HepG2 (cell line): ENCODE results near the gene FGFR4. TPM values are rescaled to one million over a fixed set of nuclear protein-coding genes. Genes with fewer than 3 reads are reported as not detected.

Source experiments
- ATAC-seq: fragments of 200-7000 bp; cut with Tn5 transposase; 3 replicates; pipeline ENCODE4 v1.9.1; 2020; ENCODE audit warnings: mild to moderate bottlenecking, moderate library complexity
- BruUV-seq: library from RNA; stranded (reverse); fragments of 400-500 nt; replicated peaks from 2 replicates; lab custom pipeline; 2021; lab: Mats Ljungman, UMichigan
- CTCF ChIA-PET: fragments of 300-600 bp; formaldehyde crosslinking; extraction: SDS; loops from one replicate; lab custom pipeline; 2021; ENCODE audit warnings: low total read pairs, inconsistent platforms, low intra/inter-chr PET ratio; lab: Yijun Ruan, JAX
- POLR2A ChIA-PET: fragments of 350-600 bp; sonication (Branson Sonifier 250); formaldehyde crosslinking; loops from one replicate; lab custom pipeline; 2020; ENCODE audit warnings: antibody characterized with exemption, inconsistent platforms; lab: Yijun Ruan, JAX
- DNase-seq: peaks from one replicate; pipeline ENCODE4 v3.0.0-alpha.2; 2015; ENCODE audit warnings: low spot score
- FAIRE-seq: peaks from 3 replicates; lab custom pipeline; 2011; peaks lifted over from hg19 to GRCh38; lab: Jason Lieb, UNC
- H2AFZ ChIP-seq: one replicate; pipeline ENCODE4 v1.6.1; 2011; ENCODE audit warnings: low read length, inconsistent platforms
- H3K27ac ChIP-seq: fragments of 300-600 bp; 3 replicates; pipeline ENCODE4 v1.8.0; 2011; ENCODE audit warnings: mixed run types, mild to moderate bottlenecking, mixed read lengths, low read length, inconsistent platforms; ENCODE audit not compliant: insufficient read depth; ENCODE audit errors: extremely low read length
- H3K27me3 ChIP-seq, 2 experiments: fragments of 200-600 bp in 1 of 2; 2 replicates in 1 of 2; 3 replicates in 1 of 2; pipeline versions ENCODE4 v1.6.0 to v1.8.0; 2011; ENCODE audit warnings: low read length in 2 of 2, mild to moderate bottlenecking in 2 of 2, moderate library complexity in 2 of 2, inconsistent platforms in 1 of 2; ENCODE audit not compliant: insufficient read depth in 2 of 2, control insufficient read depth in 1 of 2
- H3K36me3 ChIP-seq, 2 experiments: fragments of 200-600 bp in 1 of 2; replicated peaks in 1 of 2; 2 replicates in 1 of 2; 3 replicates in 1 of 2; pipeline versions ENCODE4 v1.5.1 to v1.8.0; 2011; ENCODE audit warnings: low read length in 2 of 2, inconsistent platforms in 1 of 2; ENCODE audit not compliant: insufficient read depth in 2 of 2, control insufficient read depth in 1 of 2
- H3K4me1 ChIP-seq: 2 replicates; pipeline ENCODE4 v1.5.1; 2012; ENCODE audit warnings: low read length, inconsistent platforms; ENCODE audit not compliant: insufficient read depth
- H3K4me2 ChIP-seq: 2 replicates; pipeline ENCODE4 v1.6.0; 2011; ENCODE audit warnings: low read depth, low read length, inconsistent platforms
- H3K4me3 ChIP-seq, 3 experiments: fragments of 200-600 bp in 1 of 3; sonication (generic), shearing (Covaris generic) in 1 of 3; replicated peaks in 1 of 3; 2 replicates each; pipeline ENCODE4 v1.5.1; 2011 to 2016; ENCODE audit warnings: low read length in 3 of 3, inconsistent platforms in 2 of 3, low read depth in 2 of 3, mild to moderate bottlenecking in 2 of 3, control low read depth in 1 of 3, mixed read lengths in 1 of 3; ENCODE audit not compliant: insufficient read depth in 1 of 3
- H3K79me2 ChIP-seq: one replicate; pipeline ENCODE4 v1.6.1; 2011; ENCODE audit warnings: low read length, inconsistent platforms; ENCODE audit not compliant: insufficient read depth
- H3K9ac ChIP-seq: 2 replicates; pipeline ENCODE4 v1.6.0; 2011; ENCODE audit warnings: mild to moderate bottlenecking, low read depth, low read length, inconsistent platforms; ENCODE audit not compliant: insufficient read depth
- H3K9me3 ChIP-seq: 2 replicates; pipeline ENCODE4 v1.5.1; 2012; ENCODE audit warnings: mild to moderate bottlenecking, low read length
- H4K20me1 ChIP-seq: 2 replicates; pipeline ENCODE4 v1.6.0; 2011; ENCODE audit warnings: inconsistent platforms, mild to moderate bottlenecking, low read length, moderate library complexity; ENCODE audit not compliant: insufficient read depth
- CC2D1A ChIP-seq: sonication (generic); formaldehyde crosslinking; IDR thresholded peaks from 2 replicates; pipeline ENCODE4 v1.8.1; 2023; ENCODE audit warnings: mild to moderate bottlenecking, missing genetic modification reagents
- DPF2 ChIP-seq: sonication (generic); formaldehyde crosslinking; IDR thresholded peaks from 2 replicates; pipeline ENCODE4 v1.4.0; 2020; ENCODE audit warnings: mild to moderate bottlenecking, low read depth, missing genetic modification reagents, borderline replicate concordance
- FOSL1 ChIP-seq: sonication (generic); formaldehyde crosslinking; IDR thresholded peaks from 2 replicates; pipeline ENCODE4 v1.9.0; 2021; ENCODE audit warnings: missing genetic modification reagents, borderline replicate concordance
- GZF1 ChIP-seq: sonication (generic); formaldehyde crosslinking; IDR thresholded peaks from 2 replicates; pipeline ENCODE4 v1.5.1; 2020; ENCODE audit warnings: mild to moderate bottlenecking, missing genetic modification reagents
- HDAC6 ChIP-seq: fragments of 200-600 bp; sonication (generic); IDR thresholded peaks from 2 replicates; pipeline ENCODE4 v1.7.0; 2017; ENCODE audit warnings: mild to moderate bottlenecking, antibody characterized with exemption, low read length, low read depth
- ISL2 ChIP-seq: sonication (generic); formaldehyde crosslinking; IDR thresholded peaks from 2 replicates; pipeline ENCODE4 v1.5.0; 2020; ENCODE audit warnings: missing genetic modification reagents
- MYNN ChIP-seq: sonication (generic); formaldehyde crosslinking; IDR thresholded peaks from 2 replicates; pipeline ENCODE4 v1.4.0; 2020; ENCODE audit warnings: mild to moderate bottlenecking, low read depth, missing genetic modification reagents
- RFX1 ChIP-seq: fragments of 450-650 bp; IDR thresholded peaks from 2 replicates; pipeline ENCODE4 v1.6.1; 2017
- SCMH1 ChIP-seq: sonication (generic); formaldehyde crosslinking; IDR thresholded peaks from 2 replicates; pipeline ENCODE4 v1.9.0; 2021; ENCODE audit warnings: missing genetic modification reagents, mild to moderate bottlenecking, borderline replicate concordance
- TCF12 ChIP-seq, 2 experiments: fragments of 450-650 bp in 1 of 2; sonication (generic) in 1 of 2; formaldehyde crosslinking in 1 of 2; IDR thresholded peaks; 2 replicates each; pipeline versions ENCODE4 v1.6.1 to v1.8.0; 2017 to 2022; ENCODE audit warnings: antibody characterized with exemption in 1 of 2, mild to moderate bottlenecking in 1 of 2, missing genetic modification reagents in 1 of 2, moderate library complexity in 1 of 2
- ZNF34 ChIP-seq: sonication (generic); formaldehyde crosslinking; IDR thresholded peaks from 2 replicates; pipeline ENCODE4 v1.4.0; 2020; ENCODE audit warnings: mild to moderate bottlenecking, missing genetic modification reagents, borderline replicate concordance
- ZNF44 ChIP-seq: sonication (generic); formaldehyde crosslinking; IDR thresholded peaks from 2 replicates; pipeline ENCODE4 v1.5.1; 2020; ENCODE audit warnings: mild to moderate bottlenecking, missing genetic modification reagents
- ZNF598 ChIP-seq: sonication (generic); formaldehyde crosslinking; IDR thresholded peaks from 2 replicates; pipeline ENCODE4 v1.5.1; 2020; ENCODE audit warnings: mild to moderate bottlenecking, missing genetic modification reagents, borderline replicate concordance
- ZNF672 ChIP-seq: sonication (generic); formaldehyde crosslinking; IDR thresholded peaks from 2 replicates; pipeline ENCODE4 v1.8.1; 2022; ENCODE audit warnings: missing genetic modification reagents
- WGBS: methylation state at CpG from one replicate; pipeline ENCODE4 v1.1.6; 2017; ENCODE audit warnings: low lambda C conversion rate; 5-methylcytosine and 5-hydroxymethylcytosine counted together
- in situ Hi-C: cut with HindIII; loops from 2 replicates; pipeline ENCODE4 v1.10.0; 2017; ENCODE audit warnings: low pct_unique_long_range_greater_than_20kb; ENCODE audit not compliant: extremely low pct_ligation_motif_present
- intact Hi-C: fragments of 100-400 bp; cut with micrococcal nuclease; formaldehyde crosslinking; loops from one replicate; pipeline ENCODE4 v1.10.0; 2022; ENCODE audit not compliant: unreplicated experiment
- polyA plus RNA-seq, 8 experiments: library from polyadenylated mRNA; depleted of rRNA in 3 of 8; stranded (reverse) in 7 of 8; unstranded in 1 of 8; fragments of >200 nt; fragmentation: Illumina TruSeq in 4 of 8; extraction: Trizol in 4 of 8; gene quantifications; 2 replicates each; pipeline versions ENCODE4 v1.2.1 to v1.2.3, GENCODE V29; 2011 to 2016; ENCODE audit warnings: low read depth in 4 of 8, missing spikeins in 1 of 8, mixed read lengths in 1 of 8; ENCODE audit not compliant: insufficient read depth in 1 of 8
- total RNA-seq, 5 experiments: library from RNA; depleted of rRNA; stranded (reverse); fragments of >200 nt; fragmentation: Illumina TruSeq; extraction: Trizol; gene quantifications; 2 replicates each; pipeline ENCODE4 v1.2.3, GENCODE V29; 2016; ENCODE audit warnings: low read depth in 1 of 5
- TF ChIP-seq, protein P1 (sequence below): sonication (generic); formaldehyde crosslinking; IDR thresholded peaks from 2 replicates; pipeline ENCODE4 v1.4.0; 2020; ENCODE audit warnings: missing genetic modification reagents, borderline replicate concordance

Gene FGFR4
- total and polyA plus RNA-seq, 2 of the 13 experiments (the other 11 are each of a cell fraction or from before 2014, with no cell fraction given), result 129 to 219 TPM

DNA sequence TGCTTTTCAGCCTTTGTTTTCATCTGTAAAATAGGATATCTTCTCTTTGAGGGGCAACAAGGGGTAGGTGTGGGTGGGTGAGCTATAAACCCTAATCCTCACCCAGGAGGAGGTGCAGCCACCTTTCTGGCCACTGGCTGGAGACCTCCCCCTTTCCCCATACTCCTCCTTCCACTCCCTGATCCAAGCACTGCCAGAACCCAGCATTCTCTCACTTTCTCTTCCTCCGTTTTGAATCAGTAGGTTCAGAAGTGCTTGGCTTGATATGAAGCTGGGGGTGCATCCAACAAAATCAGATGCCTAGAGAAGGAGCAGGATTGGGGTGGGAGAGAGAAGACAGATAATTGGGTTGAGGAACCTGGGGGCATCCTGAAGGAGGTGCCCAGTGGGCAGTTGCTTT is 40.1 kb downstream of the FGFR4 start (continued):
- TF ChIP-seq, protein P1, sequence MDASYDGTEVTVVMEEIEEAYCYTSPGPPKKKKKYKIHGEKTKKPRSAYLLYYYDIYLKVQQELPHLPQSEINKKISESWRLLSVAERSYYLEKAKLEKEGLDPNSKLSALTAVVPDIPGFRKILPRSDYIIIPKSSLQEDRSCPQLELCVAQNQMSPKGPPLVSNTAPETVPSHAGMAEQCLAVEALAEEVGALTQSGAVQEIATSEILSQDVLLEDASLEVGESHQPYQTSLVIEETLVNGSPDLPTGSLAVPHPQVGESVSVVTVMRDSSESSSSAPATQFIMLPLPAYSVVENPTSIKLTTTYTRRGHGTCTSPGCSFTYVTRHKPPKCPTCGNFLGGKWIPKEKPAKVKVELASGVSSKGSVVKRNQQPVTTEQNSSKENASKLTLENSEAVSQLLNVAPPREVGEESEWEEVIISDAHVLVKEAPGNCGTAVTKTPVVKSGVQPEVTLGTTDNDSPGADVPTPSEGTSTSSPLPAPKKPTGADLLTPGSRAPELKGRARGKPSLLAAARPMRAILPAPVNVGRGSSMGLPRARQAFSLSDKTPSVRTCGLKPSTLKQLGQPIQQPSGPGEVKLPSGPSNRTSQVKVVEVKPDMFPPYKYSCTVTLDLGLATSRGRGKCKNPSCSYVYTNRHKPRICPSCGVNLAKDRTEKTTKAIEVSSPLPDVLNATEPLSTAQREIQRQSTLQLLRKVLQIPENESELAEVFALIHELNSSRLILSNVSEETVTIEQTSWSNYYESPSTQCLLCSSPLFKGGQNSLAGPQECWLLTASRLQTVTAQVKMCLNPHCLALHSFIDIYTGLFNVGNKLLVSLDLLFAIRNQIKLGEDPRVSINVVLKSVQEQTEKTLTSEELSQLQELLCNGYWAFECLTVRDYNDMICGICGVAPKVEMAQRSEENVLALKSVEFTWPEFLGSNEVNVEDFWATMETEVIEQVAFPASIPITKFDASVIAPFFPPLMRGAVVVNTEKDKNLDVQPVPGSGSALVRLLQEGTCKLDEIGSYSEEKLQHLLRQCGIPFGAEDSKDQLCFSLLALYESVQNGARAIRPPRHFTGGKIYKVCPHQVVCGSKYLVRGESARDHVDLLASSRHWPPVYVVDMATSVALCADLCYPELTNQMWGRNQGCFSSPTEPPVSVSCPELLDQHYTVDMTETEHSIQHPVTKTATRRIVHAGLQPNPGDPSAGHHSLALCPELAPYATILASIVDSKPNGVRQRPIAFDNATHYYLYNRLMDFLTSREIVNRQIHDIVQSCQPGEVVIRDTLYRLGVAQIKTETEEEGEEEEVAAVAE (CRISPR knock-in tag), result no peak
- TF ChIP-seq ZNF672 (CRISPR knock-in tag) (no peak), MYNN (CRISPR knock-in tag) (no peak), TCF12 (IDR thresholded peaks at IDR 0.05) (no peak), TCF12 (CRISPR knock-in tag; IDR thresholded peaks at IDR 0.05) (no peak)

DNA sequence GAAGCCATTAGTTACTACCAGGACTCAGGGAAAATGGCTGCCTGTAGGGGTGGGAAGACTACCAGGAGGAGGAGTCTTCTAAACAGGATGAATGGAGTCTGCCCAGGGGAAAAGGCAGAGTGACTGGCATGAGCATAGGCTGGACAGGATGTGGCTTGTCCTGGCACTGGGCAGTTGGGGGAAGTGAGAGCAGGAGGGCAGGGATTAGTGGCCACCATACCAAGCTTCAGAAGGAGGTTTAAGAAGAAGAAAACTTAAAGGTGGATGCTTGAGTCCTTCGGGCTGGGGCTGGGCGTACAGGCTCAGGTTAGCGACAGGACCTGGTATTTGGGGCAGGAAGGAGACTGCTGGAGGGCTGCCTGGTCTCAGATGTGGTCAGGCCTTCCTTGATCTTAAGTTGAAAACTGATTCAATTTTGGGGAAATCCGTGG is 41.9 kb downstream of the FGFR4 start:
- H3K4me3 ChIP-seq, result no peak overlapping the region
- H3K27ac ChIP-seq, result no peak overlapping the region
- no peak for ATAC-seq
- H2AFZ ChIP-seq, result no peak overlapping the region
- no peak overlapping the region for H3K4me2 ChIP-seq
- BruUV-seq, result no TSS peak
- H4K20me1 ChIP-seq, result no peaks in the 10 kb centered on the region
- ChIA-PET CTCF (no interaction called here), POLR2A (no interaction called here)
- no peak for DNase-seq
- in situ Hi-C loops (no loop called here), intact Hi-C loops (no loop called here)
- WGBS, result 39% methylated on average over 4 of the region's 4 CpGs
- no peaks in the 10 kb centered on the region for H3K9me3 ChIP-seq
- H3K27me3 ChIP-seq, result no peaks in the 10 kb centered on the region
- H3K9ac ChIP-seq, result no peak overlapping the region
- no peaks in the 10 kb centered on the region for H3K79me2 ChIP-seq
- no peaks in the 10 kb centered on the region for H3K4me1 ChIP-seq
- FAIRE-seq, result no peak
- H3K36me3 ChIP-seq, result no peaks in the 10 kb centered on the region
- no peak for TF ChIP-seq ZNF44
- TF ChIP-seq RFX1, result no peak
- no peak for TF ChIP-seq ZNF598
- no peak for TF ChIP-seq SCMH1 (CRISPR knock-in tag)
- TF ChIP-seq FOSL1 (CRISPR knock-in tag), result no peak
- TF ChIP-seq CC2D1A (CRISPR knock-in tag), result no peak
- no peak for TF ChIP-seq DPF2 (CRISPR knock-in tag)
- no peak for TF ChIP-seq HDAC6
- TF ChIP-seq ISL2 (CRISPR knock-in tag), result no peak
- TF ChIP-seq ZNF34, result no peak
- TF ChIP-seq GZF1 (CRISPR knock-in tag), result no peak
